ENCODE measurements around the gene FIZ1.
"Not testable (repeated sequence)": the region's sequence is repeated elsewhere in the genome, so short reads cannot be mapped to it uniquely, and the experiment has no call there.

Gene FIZ1

DNA sequence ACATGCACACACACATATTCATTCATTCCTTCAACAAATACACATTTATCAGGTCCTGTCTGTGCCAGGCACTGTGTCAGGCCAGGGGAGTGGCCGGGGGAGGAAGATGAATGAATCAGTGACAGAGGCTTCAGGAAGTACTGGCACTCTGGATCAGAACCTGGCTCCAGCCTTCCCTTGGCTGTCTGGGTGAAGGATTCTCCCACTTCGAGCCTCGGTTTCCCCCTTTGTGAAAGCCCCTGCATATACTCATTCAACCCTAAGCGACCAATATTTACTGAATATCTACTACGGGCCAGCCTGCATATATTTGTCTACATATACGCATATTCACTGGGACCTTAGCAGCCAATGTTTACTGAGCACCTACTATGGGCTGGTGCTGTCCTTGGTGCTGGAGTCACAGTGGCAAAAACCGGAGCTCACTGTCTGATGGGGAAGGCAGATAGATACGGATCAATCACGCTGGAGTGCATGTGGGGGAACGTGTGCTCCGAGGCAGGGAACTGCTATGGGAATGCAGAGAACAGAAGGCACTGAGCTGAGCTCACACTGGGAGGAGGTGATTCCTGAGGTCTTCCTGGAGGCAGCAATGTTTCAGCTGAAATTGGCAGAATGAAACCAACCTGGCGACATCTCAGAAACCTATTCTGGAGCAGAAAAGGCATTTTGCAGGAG is 18.0 kb downstream of the FIZ1 start:
- TF ChIP-seq, protein P1, sequence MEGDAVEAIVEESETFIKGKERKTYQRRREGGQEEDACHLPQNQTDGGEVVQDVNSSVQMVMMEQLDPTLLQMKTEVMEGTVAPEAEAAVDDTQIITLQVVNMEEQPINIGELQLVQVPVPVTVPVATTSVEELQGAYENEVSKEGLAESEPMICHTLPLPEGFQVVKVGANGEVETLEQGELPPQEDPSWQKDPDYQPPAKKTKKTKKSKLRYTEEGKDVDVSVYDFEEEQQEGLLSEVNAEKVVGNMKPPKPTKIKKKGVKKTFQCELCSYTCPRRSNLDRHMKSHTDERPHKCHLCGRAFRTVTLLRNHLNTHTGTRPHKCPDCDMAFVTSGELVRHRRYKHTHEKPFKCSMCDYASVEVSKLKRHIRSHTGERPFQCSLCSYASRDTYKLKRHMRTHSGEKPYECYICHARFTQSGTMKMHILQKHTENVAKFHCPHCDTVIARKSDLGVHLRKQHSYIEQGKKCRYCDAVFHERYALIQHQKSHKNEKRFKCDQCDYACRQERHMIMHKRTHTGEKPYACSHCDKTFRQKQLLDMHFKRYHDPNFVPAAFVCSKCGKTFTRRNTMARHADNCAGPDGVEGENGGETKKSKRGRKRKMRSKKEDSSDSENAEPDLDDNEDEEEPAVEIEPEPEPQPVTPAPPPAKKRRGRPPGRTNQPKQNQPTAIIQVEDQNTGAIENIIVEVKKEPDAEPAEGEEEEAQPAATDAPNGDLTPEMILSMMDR (conservative IDR thresholded peaks at IDR 0.05; ENCODE audit: low read length) = no peak
- DNase-seq (ENCODE audit: low read depth) = no peak
- peak overlapping the region; percentile 93 for H3K4me3 ChIP-seq (ENCODE audit: low read length)

DNA sequence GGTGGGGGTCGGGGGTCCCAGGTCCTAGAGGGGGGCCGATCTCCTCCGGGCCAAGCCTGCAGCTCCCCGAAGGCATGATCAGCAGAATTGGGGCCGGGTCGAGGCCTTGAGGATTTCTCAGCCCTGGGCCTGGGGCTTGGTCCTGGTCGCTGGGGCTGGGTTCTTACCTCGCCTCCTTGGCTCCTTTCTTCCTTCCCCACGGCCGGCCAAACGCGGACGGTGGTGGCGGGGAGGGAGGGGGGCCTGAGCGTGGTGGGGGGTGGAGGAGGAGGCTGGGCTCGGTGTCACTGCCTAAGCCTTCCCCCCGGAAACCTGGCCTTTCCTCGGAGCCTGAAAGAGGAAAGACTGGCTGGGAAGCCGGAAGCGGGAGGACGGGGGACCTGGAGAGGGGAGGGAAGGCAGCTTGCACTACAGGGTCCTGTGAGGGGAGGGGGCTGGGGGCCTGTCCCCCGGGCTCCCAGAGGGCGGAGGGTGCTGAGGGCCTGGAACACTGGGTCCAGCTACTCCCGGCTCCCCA is 18.6 kb downstream of the FIZ1 start, which contains the start of gene ZNF579:
Gene ZNF579 (minus strand): TSS at position 221 of the 517 bp plus-strand sequence. CDS start 1,209 bp downstream, outside the sequence.
- TF ChIP-seq, protein P1 (conservative IDR thresholded peaks at IDR 0.05; ENCODE audit: low read length) = no peak
- DNase-seq (ENCODE audit: low read depth) = peak; percentile 89

DNA sequence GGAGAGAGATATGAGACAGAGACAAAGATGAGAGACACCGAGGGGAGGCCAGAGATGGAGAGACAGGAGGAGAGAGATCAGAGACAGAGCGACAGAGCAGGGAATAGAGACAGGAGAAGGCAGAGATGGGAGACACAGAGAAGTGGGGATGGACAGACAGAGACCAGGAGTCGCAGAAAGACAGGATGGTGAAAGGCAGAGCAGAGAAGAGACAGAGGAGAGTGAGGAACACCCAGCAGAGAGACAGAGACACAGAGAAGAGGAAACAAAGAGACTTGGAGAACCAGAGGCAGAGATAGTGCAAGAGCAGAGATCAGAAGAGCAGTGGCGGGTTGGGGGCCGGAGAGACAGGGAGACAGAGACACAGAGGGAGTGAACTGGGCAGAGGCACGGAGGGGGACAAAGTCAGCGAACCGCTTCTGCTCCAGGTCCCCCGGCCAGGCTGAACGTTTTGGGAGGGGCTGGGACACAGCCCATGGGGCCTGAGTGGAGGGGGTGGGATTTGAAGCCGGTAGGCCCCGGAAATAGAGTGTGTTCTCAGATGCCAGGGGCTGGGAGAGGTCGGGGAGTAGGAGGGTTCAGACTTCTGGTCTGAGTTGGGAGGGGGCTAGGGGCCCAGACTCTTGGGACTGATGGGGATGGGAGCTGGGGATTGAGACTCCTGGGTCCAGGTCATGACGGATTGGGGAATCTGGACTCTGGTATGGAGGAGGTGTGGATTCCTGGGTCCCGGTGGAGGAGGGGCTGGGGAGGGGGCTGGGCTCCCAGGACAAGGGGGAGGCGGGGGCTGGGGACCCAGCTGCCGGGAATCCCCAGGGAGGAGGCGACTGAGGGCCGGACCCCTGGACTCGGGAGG is 19.3 kb downstream of the FIZ1 start:
- H3K4me3 ChIP-seq (ENCODE audit: low read length) = peak overlapping the region; percentile 93
- TF ChIP-seq, protein P1 (conservative IDR thresholded peaks at IDR 0.05; ENCODE audit: low read length) = no peak
- DNase-seq (ENCODE audit: low read depth) = peak; percentile 36

More for the DNA sequence above, 18.6 kb downstream of the FIZ1 start, which contains the start of gene ZNF579:
- H3K4me3 ChIP-seq (ENCODE audit: low read length) = peak within 1 kb of the TSS; percentile 93

DNA sequence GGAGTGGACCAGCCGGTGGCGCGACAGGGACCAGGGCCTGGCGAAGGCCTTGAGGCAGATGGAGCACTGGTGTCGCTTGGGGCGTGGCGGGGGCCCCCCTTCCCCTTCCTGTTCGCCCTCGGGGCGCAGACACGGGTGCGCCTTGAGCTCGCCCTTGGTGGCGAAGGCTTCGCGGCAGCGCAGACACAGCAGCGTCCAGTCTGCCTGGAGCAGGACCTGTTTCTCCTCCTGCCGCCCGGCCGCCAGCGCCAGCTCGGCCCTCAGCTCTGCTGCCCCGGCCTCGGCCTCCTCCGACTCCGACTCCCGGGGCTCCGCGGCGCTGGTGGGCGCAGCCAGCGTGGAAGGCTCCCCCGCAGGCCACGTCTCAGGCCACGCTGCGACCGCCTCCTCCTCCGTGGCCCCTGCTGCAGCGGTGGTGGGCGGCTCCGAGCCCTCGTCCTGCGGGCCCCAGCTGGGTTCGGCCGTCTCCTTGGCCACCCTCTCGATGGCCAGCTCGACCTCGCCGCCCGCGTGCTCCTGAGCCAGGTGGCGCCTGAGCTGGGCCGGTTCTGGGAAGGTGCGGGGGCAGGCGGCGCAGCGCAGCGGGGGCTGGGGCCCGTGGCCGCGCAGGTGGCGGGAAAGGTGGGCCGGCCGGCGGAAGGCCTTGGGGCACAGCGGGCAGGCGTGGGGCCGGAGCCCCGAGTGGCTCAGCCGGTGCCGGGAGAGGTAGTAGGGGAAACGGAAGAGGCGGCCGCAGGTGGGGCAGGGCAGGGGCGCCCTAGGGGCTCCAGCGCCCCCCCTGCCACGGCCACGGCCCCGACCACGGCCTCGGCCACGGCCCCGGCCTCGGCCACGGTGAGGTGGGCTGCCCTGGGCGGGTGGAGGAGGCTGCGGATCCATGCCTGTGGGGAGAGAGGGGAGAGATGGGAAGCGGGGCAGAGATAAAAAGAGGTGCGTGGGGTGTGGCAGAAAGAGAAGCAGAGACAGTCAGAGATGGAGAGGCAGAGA is 20.3 kb downstream of the FIZ1 start:
- H3K4me3 ChIP-seq (ENCODE audit: low read length) = peak overlapping the region; percentile 93
- TF ChIP-seq, protein P1 (conservative IDR thresholded peaks at IDR 0.05; ENCODE audit: low read length) = no peak
- no peak for DNase-seq (ENCODE audit: low read depth)

DNA sequence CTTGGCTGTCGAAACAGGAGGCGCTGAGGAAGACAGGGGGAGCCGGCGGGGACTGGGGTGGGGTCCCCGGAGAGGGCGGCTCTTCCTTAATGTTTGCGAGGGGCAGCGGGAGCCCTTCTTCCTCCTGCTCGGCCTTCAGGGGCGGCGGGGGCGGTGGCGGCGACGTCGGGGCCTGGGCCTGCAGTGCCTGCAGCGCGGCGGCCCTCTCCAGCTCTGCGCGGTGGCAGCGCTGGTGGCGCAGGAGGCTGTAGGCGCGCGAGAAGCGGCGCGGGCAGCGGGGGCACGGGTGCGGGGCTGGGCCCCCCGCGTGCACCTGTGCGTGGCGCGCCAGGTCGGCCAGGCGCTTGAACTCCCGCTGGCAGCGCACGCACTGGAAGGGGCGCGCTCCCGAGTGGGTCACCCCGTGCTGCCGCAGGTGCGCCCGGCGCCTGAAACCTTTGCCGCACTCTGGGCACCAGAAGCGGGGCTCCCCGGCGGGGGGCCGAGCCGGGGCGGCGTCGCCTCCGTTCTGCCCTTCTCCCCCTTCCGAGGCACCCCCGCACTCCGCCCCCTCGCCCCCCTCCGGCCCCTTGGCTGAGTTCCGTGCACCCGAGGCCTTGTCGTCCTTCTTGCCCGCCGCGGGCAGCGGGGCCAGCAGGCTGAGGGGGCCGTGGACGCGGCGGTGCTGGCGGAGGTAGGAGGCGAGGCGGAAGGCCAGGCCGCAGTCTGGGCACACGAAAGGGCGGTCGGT is 21.1 kb downstream of the FIZ1 start:
- DNase-seq (ENCODE audit: low read depth) = no peak
- no peak overlapping the region for H3K4me3 ChIP-seq (ENCODE audit: low read length)
- TF ChIP-seq, protein P1 (conservative IDR thresholded peaks at IDR 0.05; ENCODE audit: low read length) = no peak

DNA sequence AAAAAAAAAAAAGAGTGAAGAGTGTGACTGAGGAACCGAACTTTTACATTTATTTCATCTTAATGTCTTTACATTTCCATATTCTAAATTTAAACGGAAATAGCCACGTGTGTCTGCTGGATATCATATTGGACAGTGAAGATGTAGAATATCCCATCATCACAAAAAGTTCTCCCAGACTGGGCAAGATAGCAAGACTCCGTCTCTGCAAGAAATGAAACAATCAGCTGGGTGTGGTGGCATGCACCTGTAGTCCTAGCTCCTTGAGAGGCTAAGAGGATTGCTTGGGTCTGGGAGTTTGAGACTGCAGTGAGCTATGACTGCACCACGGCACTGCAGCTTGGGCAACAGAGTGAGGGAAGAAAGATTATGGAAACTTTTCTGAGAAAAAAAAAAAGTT is 22.6 kb downstream of the FIZ1 start:
- H3K4me3 ChIP-seq (ENCODE audit: low read length) = no peak overlapping the region
- DNase-seq (ENCODE audit: low read depth) = no peak
- TF ChIP-seq, protein P1 (conservative IDR thresholded peaks at IDR 0.05; ENCODE audit: low read length) = no peak

DNA sequence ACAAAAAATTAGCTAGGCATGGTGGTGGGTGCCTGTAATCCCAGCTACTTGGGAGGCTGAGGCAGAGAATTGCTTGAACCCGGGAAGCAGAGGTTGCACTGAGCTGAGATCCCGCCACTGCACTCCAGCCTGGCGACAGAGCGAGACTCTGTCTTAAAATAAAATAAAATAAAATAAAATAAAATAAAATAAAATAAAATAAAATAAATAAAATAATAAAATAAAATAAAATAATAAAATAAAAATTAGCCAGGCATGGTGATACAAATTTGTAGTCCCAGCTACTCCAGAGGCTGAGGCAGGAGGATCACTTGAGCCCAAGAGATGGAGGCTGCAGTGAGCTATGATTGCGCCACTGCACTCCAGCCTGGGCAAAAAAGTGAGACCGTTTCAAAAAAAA is 25.4 kb downstream of the FIZ1 start:
- H3K4me3 ChIP-seq (ENCODE audit: low read length); DNase-seq (ENCODE audit: low read depth): not testable (repeated sequence)

DNA sequence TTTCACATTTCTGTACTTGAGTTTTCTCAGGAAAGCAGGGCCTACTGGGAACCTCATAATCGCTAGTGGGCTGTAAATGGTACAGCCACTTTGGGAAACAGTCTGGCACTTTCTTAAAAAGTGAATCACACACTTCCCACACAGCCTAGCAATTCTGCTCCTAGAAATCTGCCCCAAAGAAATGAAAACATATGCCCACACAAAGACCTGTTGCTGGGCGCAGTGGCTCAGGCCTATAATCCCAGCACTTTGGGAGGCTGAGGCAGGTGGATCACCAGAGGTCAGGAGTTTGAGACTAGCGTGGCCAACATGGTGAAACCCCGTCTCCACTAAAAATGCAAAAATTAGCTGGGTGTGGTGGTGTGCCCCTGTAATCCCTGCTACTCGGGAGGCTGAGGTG is 29.8 kb downstream of the FIZ1 start:
- H3K4me3 ChIP-seq (ENCODE audit: low read length); DNase-seq (ENCODE audit: low read depth): not testable (repeated sequence)
